ENCODE data around the gene UGT1A1.

Gene UGT1A1

GRCh38 chr2:233817361-233817911, 57.4 kb downstream of the UGT1A1 start:
- no peak for DNase-seq (ENCODE audit: low read depth)

DNA sequence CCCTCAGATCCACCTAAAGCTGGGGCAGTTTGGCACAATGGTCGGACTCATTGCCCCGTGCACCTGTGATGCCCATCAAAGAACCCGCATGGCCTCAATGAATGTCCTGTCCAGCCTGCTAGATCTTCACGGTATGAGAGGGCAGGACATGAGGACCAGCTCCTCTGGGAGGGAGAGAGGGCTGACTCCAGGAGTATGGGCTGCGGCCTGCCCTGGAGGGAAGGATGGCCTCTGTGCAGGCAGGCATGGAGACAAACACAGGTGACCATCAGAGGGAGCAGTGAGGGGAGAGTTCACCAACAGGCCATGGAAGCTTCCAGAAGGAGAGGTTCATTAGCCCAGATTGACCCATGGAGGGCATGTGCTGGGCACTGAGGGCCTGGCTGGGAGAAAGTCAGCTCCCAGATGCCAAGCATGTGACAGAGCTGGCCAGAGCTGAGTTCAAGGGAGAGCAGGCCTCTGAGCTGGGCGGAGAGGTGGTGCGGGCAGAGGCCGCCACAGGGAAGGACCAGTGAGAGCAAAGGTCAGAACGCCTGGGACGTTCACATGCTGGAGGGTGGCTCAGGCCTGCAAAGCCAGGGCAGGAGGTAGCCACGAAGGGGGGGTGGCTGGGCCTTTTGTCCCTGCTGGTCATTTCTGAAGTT, 58.0 kb downstream of the UGT1A1 start:
- no peak for DNase-seq (ENCODE audit: low read depth)

DNA sequence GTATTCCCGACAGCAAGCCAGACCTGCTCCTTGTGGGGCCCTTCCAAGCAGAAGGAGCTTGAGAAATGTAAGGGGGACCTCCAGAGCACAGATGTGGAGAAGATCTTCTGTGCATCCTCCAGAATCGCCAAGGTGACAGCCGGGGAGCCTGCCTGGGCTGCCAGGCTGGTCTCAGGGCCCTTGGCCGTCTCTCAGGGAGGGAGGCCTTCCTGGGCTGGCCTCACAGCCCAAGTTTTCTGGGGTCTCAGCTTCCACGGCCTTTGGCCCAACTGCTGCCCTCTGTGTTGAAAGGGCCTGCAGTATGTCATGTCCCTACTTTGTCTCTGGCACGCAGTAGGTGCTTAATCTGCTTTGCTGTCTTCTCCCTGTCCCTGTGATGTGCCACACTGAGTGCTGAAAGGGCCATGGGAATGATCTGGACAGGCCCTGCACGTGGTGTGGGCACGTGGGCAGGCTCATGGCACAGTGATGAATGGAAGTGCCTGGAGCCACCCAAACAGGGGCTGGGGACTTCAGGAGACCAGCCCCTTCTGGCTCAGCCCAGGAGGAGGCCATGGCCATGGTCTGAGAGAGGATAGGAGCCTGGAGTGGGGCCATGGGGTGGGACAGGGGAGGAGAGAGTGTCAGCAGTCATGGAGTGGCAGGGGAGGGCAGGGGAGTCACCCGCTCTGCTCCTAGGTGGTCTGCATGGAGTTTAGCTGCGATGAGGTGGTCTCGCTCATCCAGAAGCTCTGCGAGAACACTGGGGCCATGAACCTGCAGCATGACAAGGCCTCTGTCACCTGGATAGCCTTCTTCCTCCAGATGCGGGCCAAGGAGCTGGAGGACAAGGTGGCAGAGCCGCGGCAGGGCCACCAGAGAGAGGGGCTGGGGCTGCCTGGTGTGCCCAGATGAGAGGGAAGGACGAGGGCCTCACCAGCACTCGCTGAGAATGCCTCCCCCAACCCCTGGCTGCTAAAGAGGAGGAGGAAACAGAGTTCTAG, 58.9 kb downstream of the UGT1A1 start:
- no peak for DNase-seq (ENCODE audit: low read depth)

GRCh38 chr2:233819884-233820773, 60.1 kb downstream of the UGT1A1 start:
- no peak for DNase-seq (ENCODE audit: low read depth)

- no peak for DNase-seq (ENCODE audit: low read depth)
Observed at GRCh38 chr2:233820774-233821105, 60.7 kb downstream of the UGT1A1 start.

DNA sequence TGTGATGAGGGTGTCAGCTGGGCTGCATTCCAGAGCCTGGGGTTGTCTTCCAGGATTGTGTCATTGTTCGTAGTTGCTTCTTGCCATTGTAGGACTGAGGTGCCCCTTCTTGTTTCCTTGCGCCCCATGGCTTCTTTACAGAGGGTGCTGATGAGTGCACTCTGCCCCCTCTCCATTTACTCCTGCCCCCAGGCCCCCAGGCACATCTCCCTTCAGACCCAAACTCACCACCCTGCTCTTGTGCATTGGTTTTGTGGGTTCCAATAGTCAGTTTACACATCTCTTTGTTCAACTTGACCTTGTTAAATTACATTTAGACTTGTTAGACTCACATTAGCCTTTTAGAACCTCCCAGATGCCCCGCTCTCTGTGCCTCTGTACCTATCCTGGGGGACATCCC, 61.1 kb downstream of the UGT1A1 start:
- no peak for DNase-seq (ENCODE audit: low read depth)

- DNase-seq (ENCODE audit: low read depth), result no peak
Observed at GRCh38 chr2:233821709-233822100, 61.6 kb downstream of the UGT1A1 start.

DNA sequence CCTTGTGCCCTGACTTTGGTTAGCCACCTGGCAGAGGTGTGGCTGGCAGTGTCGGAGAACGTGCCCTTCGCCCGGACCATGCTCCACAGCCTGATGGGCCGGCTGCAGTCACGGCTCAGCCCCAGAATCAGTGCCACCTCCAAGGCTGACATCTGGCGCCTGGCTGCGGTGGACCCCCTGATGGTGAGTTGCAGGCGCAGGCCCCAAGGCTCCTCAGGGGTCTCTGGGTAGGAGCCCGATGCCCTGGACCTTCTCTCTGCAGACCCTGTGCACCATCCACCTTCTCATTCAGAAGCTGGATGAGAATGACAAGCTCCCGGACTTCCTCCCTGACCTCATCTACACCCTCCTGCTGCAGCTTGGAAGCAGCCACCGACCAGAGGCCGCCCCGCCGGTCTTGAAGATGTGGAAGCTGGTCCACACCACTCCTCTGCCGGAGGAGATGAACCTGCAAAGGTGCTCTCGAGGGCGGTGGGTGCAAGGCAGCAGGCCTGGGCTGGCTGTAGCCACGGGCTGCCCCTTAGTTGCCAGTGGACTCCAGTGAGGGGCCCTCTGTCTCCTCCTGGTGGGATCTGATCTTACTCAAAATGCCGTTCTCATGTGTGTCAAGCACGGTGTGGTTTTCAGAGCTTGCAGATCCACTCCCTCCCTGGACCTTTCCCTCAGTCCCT, 62.2 kb downstream of the UGT1A1 start:
- DNase-seq (ENCODE audit: low read depth), result no peak
